HG03378 (cell line): ENCODE measurements around the gene MRPL43.
"Not testable (repeated sequence)": the region's sequence is repeated elsewhere in the genome, so short reads cannot be mapped to it uniquely, and the experiment has no call there.

Source experiments
- ATAC-seq: cut with Tn5 transposase; IDR thresholded peaks from one replicate; pipeline ENCODE4 v1.9.1; 2021; ENCODE audit warnings: mild to moderate bottlenecking, moderate library complexity; ENCODE audit not compliant: unreplicated experiment

The MRPL43 gene

GRCh38 chr10:100984672-100985177, 2.6 kb downstream of the MRPL43 start:
- ATAC-seq: no peak

GRCh38 chr10:100983868-100984671, 3.2 kb downstream of the MRPL43 start:
- no peak for ATAC-seq

DNA sequence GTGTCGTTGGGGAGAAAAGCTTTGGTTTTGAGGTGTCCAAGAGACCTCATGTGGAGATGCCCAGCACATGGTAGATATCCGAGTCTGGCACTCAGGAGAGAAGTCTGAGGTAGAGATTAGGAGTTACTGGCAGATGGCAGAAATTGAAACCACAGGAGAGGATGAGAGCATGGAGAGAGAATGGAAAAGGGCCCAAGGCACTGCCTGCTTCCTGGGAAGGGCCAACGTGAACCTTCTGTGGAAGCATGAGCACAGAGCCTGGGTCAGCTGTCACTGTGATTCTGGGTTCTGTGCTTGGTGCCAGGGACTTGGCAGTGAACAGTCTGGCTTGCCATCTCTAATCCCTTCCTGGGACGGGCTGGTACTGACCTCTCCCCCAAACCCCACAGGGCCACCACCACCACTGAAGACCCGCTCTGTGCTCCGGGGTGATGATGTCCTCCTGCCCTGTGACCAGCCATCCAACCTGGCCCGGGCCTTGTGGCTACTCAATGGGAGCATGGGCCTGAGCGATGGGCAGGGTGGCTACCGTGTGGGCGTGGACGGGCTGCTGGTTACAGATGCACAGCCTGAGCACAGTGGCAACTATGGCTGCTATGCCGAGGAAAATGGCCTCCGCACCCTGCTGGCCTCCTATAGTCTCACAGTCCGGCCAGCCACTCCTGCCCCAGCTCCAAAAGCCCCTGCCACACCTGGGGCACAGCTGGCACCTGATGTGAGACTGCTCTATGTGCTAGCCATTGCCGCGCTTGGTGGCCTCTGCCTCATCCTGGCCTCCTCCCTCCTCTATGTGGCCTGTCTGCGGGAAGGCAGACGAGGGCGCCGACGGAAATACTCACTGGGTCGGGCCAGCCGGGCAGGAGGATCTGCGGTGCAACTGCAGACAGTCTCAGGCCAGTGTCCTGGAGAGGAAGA, 4.1 kb downstream of the MRPL43 start:
- ATAC-seq: no peak

GRCh38 chr10:100981178-100981772, 6.0 kb downstream of the MRPL43 start:
- ATAC-seq: no peak

- no peak for ATAC-seq
Measured at GRCh38 chr10:100980711-100981110, 6.6 kb downstream of the MRPL43 start.

DNA sequence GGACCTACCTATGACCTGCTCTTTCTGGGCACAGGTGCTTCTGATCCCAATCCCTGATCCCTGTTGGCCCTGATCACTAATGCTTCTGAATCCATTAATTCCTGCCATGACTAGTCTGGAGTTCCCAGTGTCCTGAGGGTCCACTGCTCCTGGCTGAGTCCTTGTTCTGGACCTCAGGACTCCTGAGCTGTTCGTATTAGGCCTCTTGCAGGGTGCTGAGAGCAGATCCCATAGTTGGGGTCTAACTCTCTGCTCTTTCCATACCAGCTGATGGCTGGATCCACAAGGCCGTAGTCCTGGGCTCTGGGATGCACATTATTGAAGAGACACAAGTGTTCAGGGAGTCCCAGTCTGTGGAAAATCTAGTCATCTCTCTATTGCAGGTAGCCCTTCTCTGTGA, 7.0 kb downstream of the MRPL43 start:
- no peak for ATAC-seq

GRCh38 chr10:100979791-100980272, 7.5 kb downstream of the MRPL43 start:
- ATAC-seq: no peak

- ATAC-seq: no peak
Measured at GRCh38 chr10:100978901-100979195, 8.4 kb downstream of the MRPL43 start.

DNA sequence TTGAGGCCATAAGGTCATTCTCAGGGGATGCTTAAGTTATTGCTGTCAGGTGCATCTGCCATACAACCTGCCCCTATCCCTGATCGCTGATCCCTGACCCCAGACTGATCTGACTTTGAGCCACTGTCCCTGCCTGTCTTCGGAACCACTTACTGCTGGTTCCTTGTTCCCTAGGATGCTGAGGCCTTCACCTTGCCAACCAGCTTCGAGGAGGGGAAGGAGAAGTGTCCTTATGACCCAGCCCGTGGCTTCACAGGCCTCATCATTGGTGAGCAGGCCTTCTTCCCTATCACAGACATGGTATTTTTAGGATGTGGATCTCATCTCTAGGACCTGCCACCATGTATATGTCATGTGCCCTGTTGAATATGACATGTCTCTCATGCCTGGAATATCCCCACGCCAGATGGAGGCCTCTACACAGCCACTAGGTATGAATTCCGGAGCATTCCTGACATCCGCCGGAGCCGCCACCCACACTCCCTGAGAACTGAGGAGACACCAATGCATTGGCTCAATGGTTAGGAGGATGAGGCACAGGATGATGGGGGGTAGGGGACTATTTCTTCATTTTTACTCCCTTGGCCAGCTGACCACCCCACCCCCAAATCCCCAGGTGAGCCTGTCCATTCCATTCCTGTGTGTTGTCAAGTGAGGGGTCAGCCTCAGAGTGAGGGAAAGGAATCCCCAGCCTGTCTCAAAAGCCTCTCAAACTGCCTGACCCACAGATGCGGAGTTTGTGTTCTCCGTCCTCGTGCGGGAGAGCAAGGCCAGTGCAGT, 9.0 kb downstream of the MRPL43 start:
- ATAC-seq: no peak

DNA sequence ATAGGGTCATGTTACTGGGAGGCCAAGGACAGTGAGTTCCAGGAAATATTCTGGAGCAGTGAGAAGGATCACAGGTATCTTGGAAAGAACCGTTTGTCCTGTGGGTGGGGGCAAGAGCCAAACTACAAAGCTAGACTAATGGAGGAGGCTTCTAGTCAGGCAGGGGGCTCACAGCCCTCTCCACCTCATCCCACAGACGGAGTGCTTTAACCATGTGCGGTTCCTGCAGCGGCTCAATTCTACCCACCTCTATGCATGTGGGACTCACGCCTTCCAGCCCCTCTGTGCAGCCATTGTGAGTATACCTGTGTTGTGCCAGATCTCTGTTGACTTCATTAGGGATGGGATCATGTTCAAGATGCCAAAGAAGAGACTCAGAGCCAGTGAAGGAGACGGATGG, 9.9 kb downstream of the MRPL43 start:
- ATAC-seq: no peak

DNA sequence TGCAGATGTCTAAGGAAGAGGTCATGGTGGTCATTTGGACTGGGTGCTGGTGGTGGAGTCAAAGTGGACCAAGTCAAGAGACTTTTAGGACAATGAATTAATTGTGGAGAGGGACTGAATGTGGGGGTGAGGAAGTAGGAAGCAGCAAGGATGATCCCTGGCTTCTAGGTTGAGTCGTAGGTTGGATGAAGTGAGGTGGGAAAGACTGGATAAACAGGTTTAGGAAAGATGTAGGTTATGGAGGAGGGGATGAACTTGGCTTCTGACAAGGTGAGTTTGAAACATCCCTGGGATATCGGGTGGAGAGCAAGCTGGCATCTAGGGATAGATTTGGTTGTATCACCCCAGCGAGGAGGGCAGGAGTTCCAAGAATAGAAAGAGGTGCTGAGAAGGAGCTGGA, 10.4 kb downstream of the MRPL43 start:
- no peak for ATAC-seq

- not testable (repeated sequence) for ATAC-seq
Measured at GRCh38 chr10:100975397-100975796, 11.9 kb downstream of the MRPL43 start.

GRCh38 chr10:100972904-100973535, 14.3 kb downstream of the MRPL43 start:
- ATAC-seq: no peak

GRCh38 chr10:100972115-100972903, 15.0 kb downstream of the MRPL43 start:
- ATAC-seq: no peak

DNA sequence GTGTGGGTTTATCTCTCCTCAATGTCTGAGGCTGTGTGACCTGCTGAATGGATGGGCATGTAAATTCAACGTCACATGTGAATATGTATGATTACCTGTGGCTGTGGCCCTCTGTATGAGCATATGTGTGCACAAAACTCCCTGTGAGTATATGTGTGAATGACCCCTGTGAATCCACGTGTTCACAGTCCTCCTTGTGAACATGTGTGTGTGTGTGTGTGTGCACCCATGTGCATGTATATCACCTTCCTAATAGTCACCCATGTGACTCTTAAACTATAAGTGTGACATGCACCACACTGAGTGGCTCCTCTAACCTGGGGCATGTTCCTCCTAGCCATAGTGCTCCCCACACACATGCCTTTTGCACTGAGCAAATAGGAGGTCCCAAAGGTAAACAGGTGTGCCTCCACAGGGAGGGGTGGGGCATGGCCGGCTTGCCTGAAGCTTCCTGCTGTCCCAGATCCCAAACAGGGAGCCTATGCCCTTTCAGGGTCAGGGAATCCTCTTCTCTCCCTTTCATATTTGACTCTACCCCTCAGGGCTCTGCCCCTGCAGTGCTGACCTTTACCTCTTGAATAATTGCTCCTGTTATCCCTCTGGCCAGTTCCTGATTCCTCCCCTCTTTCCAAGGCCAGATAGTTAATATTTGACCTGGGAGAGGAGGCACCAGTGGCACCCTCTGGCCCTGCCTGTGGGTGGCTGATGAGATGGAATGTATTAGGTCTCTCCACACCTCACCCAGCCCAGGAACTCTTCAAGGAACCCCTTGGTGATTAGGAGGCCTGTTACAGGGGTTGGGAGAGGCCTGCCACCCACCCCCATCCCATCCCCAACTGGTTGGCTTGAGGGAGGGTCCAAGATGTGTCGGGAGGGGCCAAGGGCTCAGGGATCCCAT, 16.1 kb downstream of the MRPL43 start:
- no peak for ATAC-seq

GRCh38 chr10:100970076-100970913, 17.0 kb downstream of the MRPL43 start:
- no peak for ATAC-seq
